GM12864 (cell line): ENCODE results near the gene GRID1.

Experiments
- DNase-seq: peaks from one replicate; pipeline ENCODE4 v3.0.0-alpha.2; 2011; ENCODE audit warnings: low read depth
- H3K4me3 ChIP-seq: 2 replicates; pipeline ENCODE4 v1.5.1; 2011; ENCODE audit warnings: mild to moderate bottlenecking, low read depth, low read length, control low read depth
- CTCF ChIP-seq: IDR thresholded peaks from 2 replicates; pipeline ENCODE4 v1.5.1; 2011; ENCODE audit warnings: low read depth, mild to moderate bottlenecking, moderate library complexity, low read length, control low read depth, inconsistent platforms; ENCODE audit errors: missing control alignments

Gene GRID1

DNA sequence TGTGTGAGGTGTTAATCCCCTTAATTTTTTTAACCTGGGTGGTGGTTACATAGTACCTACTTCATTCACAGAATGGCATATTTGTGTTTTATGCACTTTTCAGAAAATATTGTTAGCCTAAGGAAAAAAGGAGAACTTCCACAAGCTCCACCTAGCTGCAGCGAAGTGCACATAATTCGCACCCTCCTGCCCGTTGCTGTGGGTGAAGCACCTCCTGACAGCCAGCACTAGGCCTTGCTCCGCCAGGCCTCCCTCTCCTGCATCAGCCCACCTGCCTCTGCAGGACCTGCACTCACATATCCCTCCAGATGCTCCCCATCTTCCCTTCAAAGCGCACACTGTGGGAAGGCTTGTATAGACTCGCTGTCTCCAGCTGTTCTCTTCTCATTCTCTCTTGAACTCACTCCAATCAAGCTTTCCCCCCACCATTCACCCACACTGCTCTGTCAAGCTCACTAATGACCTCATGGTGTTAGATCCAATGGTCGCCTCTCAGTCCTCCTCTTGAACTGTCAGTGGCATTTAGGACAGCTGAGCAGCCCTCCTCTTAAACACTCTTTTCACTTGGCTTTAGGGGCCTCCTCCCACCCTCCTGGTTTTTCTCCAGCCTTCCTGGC is 20.7 kb upstream of the GRID1 start:
- no peak for DNase-seq
- TF ChIP-seq CTCF: peak; percentile 12
- no peak overlapping the region for H3K4me3 ChIP-seq

- TF ChIP-seq CTCF: no peak
- no peak for DNase-seq
- H3K4me3 ChIP-seq: no peak overlapping the region
Measured at GRCh38 chr10:86385806-86386205, 19.2 kb upstream of the GRID1 start.

GRCh38 chr10:86377797-86378146 is 11.2 kb upstream of the GRID1 start:
- no peak for TF ChIP-seq CTCF
- no peak for DNase-seq
- no peak overlapping the region for H3K4me3 ChIP-seq

- no peak for DNase-seq
- peak; percentile 97 for TF ChIP-seq CTCF
- H3K4me3 ChIP-seq: no peak overlapping the region
Measured at GRCh38 chr10:86376852-86377796, 10.5 kb upstream of the GRID1 start.

GRCh38 chr10:86376403-86376802 is 9.8 kb upstream of the GRID1 start:
- H3K4me3 ChIP-seq: no peak overlapping the region
- TF ChIP-seq CTCF: no peak

DNA sequence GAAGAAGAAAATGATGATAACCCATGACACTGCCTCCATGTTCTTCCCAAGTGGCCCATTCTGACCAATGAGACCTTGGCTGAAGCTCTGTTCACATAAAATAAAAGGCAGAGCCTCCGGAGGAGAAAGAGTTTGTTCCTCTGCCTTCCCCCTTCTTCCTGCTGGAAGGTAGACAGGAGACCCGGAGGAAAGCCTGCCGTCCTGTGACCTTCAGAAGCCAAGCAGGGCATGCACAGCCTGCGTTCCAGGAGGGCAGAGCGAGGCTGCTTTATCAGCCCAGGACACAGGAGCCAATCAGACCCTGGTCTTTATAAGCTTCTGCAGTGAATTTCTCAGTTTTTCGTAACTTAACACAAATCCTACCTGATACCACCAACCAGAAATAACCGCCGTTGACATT is 8.6 kb upstream of the GRID1 start:
- DNase-seq: no peak
- no peak overlapping the region for H3K4me3 ChIP-seq
- TF ChIP-seq CTCF: no peak

More at GRCh38 chr10:86376403-86376802, 9.8 kb upstream of the GRID1 start:
- no peak for DNase-seq

DNA sequence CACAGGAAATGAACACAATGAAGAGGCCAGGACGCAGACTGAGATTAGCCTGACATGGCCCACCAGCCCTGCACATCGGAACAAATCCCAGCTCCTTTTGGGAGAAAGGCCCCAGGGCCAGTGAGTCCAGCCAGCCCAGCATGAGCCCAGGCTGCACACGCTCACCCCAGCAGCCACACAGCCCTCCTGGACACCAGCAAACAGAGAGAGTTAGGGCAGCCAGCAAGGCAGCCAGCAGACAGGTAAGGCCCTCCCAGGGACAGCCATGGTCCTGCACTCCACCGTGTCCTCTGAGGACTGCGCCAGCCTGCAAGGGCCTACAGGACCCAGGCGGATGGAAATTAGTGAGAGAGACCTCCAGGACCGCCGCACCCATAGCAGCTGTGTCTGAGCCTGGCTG is 8.1 kb upstream of the GRID1 start:
- DNase-seq: no peak
- no peak overlapping the region for H3K4me3 ChIP-seq
- TF ChIP-seq CTCF: no peak
